ENCODE data around the gene DICER1.
"Not testable (repeated sequence)": the region's sequence is repeated elsewhere in the genome, so short reads cannot be mapped to it uniquely, and the experiment has no call there.

Gene DICER1

DNA sequence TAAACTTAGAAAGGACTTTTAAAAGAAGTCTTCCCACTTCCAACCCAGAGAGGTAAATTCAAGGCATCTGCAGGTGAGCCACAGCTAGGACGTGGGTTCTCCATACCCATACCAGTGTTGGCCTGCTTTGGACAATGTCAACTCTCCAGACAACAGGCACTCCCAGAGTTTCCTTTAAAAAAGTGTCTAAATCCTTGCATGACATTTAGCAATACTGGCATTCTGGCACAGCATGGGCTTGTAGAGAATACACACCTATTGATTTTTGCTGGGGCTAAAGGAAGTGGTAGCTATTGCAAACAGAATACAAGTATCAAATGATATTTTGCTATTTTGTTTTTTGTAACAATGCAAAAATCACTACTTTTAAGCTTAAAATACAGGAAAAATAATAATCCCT lies 25.8 kb upstream of the DICER1 start:
- H3K9ac ChIP-seq (ENCODE audit: low read depth, low read length, poor library complexity, severe bottlenecking): no peak overlapping the region

DNA sequence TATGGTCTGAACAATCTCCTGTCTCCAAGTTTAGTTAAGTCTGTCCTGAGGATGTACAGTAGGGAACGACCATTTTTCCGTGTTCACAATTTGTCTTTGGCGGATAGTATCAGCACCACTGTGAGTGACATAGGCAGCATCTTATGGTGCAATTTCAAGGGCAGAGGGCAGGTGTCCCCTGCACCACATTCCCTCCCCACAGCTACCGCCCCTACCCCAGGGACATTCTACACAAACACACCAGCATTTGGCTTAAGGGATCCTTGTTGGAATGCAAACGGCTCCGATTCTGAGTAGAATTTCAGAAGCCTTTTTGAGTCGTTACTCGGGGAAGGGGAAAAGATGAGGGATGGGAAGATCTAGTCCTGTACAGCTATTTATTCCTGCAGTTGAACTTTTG lies 25.1 kb upstream of the DICER1 start:
- TF ChIP-seq EZH2phosphoT487 (IDR thresholded peaks at IDR 0.05; ENCODE audit: borderline replicate concordance): no peak
- TF ChIP-seq, protein P1, sequence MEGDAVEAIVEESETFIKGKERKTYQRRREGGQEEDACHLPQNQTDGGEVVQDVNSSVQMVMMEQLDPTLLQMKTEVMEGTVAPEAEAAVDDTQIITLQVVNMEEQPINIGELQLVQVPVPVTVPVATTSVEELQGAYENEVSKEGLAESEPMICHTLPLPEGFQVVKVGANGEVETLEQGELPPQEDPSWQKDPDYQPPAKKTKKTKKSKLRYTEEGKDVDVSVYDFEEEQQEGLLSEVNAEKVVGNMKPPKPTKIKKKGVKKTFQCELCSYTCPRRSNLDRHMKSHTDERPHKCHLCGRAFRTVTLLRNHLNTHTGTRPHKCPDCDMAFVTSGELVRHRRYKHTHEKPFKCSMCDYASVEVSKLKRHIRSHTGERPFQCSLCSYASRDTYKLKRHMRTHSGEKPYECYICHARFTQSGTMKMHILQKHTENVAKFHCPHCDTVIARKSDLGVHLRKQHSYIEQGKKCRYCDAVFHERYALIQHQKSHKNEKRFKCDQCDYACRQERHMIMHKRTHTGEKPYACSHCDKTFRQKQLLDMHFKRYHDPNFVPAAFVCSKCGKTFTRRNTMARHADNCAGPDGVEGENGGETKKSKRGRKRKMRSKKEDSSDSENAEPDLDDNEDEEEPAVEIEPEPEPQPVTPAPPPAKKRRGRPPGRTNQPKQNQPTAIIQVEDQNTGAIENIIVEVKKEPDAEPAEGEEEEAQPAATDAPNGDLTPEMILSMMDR (conservative IDR thresholded peaks at IDR 0.05; ENCODE audit: low read length): no peak
- H2AFZ ChIP-seq (ENCODE audit: low read length): no peak overlapping the region
- no peaks in the 10 kb centered on the region for H3K4me1 ChIP-seq (ENCODE audit: insufficient read depth, low read length, poor library complexity, severe bottlenecking)

More for the DNA sequence above, 25.8 kb upstream of the DICER1 start:
- TF ChIP-seq, protein P1 (conservative IDR thresholded peaks at IDR 0.05; ENCODE audit: low read length): no peak
- no peak for TF ChIP-seq EZH2phosphoT487 (IDR thresholded peaks at IDR 0.05; ENCODE audit: borderline replicate concordance)
- no peaks in the 10 kb centered on the region for H3K27me3 ChIP-seq (ENCODE audit: insufficient read depth, low read length, poor library complexity, severe bottlenecking)
- no peak overlapping the region for H3K4me2 ChIP-seq (ENCODE audit: low read depth, low read length, poor library complexity, severe bottlenecking)
- no peaks in the 10 kb centered on the region for H3K9me2 ChIP-seq (replicated peaks; ENCODE audit: low read depth, low read length)
- H3K36me3 ChIP-seq (ENCODE audit: insufficient read depth, low read length): no peaks in the 10 kb centered on the region
- H2AFZ ChIP-seq (ENCODE audit: low read length): no peak overlapping the region
- no peak overlapping the region for H3K4me3 ChIP-seq (ENCODE audit: low read length, poor library complexity, severe bottlenecking)
- no peaks in the 10 kb centered on the region for H3K9me3 ChIP-seq (ENCODE audit: insufficient read depth, low read depth, low read length)
- H4K20me1 ChIP-seq (ENCODE audit: insufficient read depth, low read length, poor library complexity, severe bottlenecking): no peaks in the 10 kb centered on the region
- H3F3A ChIP-seq (ENCODE audit: low read depth): no peaks in the 10 kb centered on the region
- H3K4me1 ChIP-seq (ENCODE audit: insufficient read depth, low read length, poor library complexity, severe bottlenecking): no peaks in the 10 kb centered on the region
- no peaks in the 10 kb centered on the region for H3K79me2 ChIP-seq (ENCODE audit: insufficient read depth, low read length)

DNA sequence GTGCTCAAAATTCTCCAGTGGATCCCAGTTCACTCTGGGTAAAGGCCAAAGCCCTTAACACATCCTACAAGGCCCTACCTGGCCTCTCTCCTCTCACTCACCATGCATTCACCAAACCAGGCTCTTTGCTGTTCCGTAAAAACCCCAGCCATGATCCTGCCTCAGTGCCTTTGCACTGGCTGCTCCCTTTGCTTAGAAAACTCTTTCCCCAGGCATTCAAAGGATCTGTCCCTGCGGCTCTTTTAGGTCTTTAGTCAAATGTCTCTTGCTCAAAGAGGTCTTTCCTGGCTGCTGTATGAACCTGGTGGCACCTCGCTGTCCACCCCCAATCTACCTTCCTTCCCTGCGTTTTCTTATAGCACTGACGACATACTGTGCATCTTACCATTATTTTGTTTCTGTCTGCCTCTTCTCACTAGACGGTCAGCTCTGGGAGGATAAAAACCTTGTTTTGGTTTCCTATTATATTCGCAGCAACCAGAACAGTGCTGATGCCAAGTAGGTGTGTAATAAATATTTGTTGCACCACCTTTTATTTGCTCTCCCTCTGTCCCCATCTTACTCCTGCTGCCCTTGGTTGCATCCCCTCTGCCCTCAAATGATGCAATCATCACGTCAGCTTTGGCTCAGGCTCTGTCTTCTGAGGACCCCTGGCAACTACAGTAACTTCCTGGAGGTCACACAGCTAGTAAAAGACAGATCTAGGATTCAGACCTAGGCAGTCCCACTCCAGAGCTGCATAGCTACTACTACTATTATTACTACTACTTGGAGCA lies 23.8 kb upstream of the DICER1 start:
- Histone ChIP-seq H4K20me1 (ENCODE audit: insufficient read depth, low read length, poor library complexity, severe bottlenecking) (no peaks in the 10 kb centered on the region), H3K9me3 (ENCODE audit: insufficient read depth, low read depth, low read length) (no peaks in the 10 kb centered on the region), H3K9me2 (replicated peaks; ENCODE audit: low read depth, low read length) (no peaks in the 10 kb centered on the region), H3F3A (ENCODE audit: low read depth) (no peaks in the 10 kb centered on the region), H3K4me1 (ENCODE audit: insufficient read depth, low read length, poor library complexity, severe bottlenecking) (no peaks in the 10 kb centered on the region), H3K36me3 (ENCODE audit: insufficient read depth, low read length) (no peaks in the 10 kb centered on the region), H3K79me2 (ENCODE audit: insufficient read depth, low read length) (no peaks in the 10 kb centered on the region), H3K27me3 (ENCODE audit: insufficient read depth, low read length, poor library complexity, severe bottlenecking) (no peaks in the 10 kb centered on the region), H3K4me3 (ENCODE audit: low read length, poor library complexity, severe bottlenecking) (no peak overlapping the region), H3K9ac (ENCODE audit: low read depth, low read length, poor library complexity, severe bottlenecking) (no peak overlapping the region), H3K4me2 (ENCODE audit: low read depth, low read length, poor library complexity, severe bottlenecking) (no peak overlapping the region), H2AFZ (ENCODE audit: low read length) (no peak overlapping the region)
- TF ChIP-seq, protein P1 (conservative IDR thresholded peaks at IDR 0.05; ENCODE audit: low read length): no peak
- TF ChIP-seq EZH2phosphoT487 (IDR thresholded peaks at IDR 0.05; ENCODE audit: borderline replicate concordance): no peak

More for the DNA sequence above, 25.1 kb upstream of the DICER1 start:
- H3K4me2 ChIP-seq (ENCODE audit: low read depth, low read length, poor library complexity, severe bottlenecking): no peak overlapping the region
- H3K9me2 ChIP-seq (replicated peaks; ENCODE audit: low read depth, low read length): no peaks in the 10 kb centered on the region
- no peak overlapping the region for H3K4me3 ChIP-seq (ENCODE audit: low read length, poor library complexity, severe bottlenecking)
- no peaks in the 10 kb centered on the region for H3K27me3 ChIP-seq (ENCODE audit: insufficient read depth, low read length, poor library complexity, severe bottlenecking)
- H3K36me3 ChIP-seq (ENCODE audit: insufficient read depth, low read length): no peaks in the 10 kb centered on the region
- no peaks in the 10 kb centered on the region for H3F3A ChIP-seq (ENCODE audit: low read depth)
- H3K9ac ChIP-seq (ENCODE audit: low read depth, low read length, poor library complexity, severe bottlenecking): no peak overlapping the region
- H3K79me2 ChIP-seq (ENCODE audit: insufficient read depth, low read length): no peaks in the 10 kb centered on the region
- H3K9me3 ChIP-seq (ENCODE audit: insufficient read depth, low read depth, low read length): no peaks in the 10 kb centered on the region
- H4K20me1 ChIP-seq (ENCODE audit: insufficient read depth, low read length, poor library complexity, severe bottlenecking): no peaks in the 10 kb centered on the region

DNA sequence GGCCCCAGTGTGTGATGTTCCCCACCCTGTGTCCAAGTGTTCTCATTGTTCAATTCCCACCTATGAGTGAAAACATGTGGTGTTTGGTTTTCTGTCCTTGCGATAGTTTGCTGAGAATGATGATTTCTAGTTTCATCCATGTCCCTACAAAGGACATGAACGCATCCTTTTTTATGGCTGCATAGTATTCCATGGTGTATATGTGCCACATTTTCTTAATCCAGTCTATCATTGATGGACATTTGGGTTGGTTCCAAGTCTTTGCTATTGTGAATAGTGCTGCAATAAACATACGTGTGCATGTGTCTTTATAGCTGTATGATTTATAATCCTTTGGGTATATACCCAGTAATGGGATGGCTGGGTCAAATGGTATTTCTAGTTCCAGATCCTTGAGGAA lies 18.3 kb upstream of the DICER1 start:
- H3K4me2 ChIP-seq (ENCODE audit: low read depth, low read length, poor library complexity, severe bottlenecking); H3K27me3 ChIP-seq (ENCODE audit: insufficient read depth, low read length, poor library complexity, severe bottlenecking); H3K4me3 ChIP-seq (ENCODE audit: low read length, poor library complexity, severe bottlenecking); H3K9ac ChIP-seq (ENCODE audit: low read depth, low read length, poor library complexity, severe bottlenecking); H3K36me3 ChIP-seq (ENCODE audit: insufficient read depth, low read length); H3K79me2 ChIP-seq (ENCODE audit: insufficient read depth, low read length); H3K9me2 ChIP-seq (replicated peaks; ENCODE audit: low read depth, low read length); H3F3A ChIP-seq (ENCODE audit: low read depth); H3K4me1 ChIP-seq (ENCODE audit: insufficient read depth, low read length, poor library complexity, severe bottlenecking); H3K9me3 ChIP-seq (ENCODE audit: insufficient read depth, low read depth, low read length); H4K20me1 ChIP-seq (ENCODE audit: insufficient read depth, low read length, poor library complexity, severe bottlenecking); H2AFZ ChIP-seq (ENCODE audit: low read length): not testable (repeated sequence)

Data from Loucy (cell line).